ENCODE results near the gene IFT122.

Gene IFT122

DNA sequence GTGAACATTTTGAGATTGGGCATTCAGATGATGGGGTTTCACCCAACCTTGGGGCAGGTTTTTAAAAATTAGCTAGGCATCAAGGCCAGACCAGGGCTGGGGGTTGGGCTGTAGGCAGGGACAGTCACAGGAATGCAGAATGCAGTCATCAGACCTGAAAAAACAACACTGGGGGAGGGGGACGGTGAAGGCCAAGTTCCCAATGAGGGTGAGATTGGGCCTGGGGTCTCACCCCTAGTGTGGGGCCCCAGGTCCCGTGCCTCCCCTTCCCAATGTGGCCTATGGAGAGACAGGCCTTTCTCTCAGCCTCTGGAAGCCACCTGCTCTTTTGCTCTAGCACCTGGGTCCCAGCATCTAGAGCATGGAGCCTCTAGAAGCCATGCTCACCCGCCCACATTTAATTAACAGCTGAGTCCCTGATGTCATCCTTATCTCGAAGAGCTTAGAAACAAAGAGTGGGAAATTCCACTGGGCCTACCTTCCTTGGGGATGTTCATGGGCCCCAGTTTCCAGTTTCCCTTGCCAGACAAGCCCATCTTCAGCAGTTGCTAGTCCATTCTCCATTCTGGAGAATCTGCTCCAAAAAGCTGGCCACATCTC is 94.5 kb downstream of the IFT122 start:
- TF ChIP-seq, protein P1, sequence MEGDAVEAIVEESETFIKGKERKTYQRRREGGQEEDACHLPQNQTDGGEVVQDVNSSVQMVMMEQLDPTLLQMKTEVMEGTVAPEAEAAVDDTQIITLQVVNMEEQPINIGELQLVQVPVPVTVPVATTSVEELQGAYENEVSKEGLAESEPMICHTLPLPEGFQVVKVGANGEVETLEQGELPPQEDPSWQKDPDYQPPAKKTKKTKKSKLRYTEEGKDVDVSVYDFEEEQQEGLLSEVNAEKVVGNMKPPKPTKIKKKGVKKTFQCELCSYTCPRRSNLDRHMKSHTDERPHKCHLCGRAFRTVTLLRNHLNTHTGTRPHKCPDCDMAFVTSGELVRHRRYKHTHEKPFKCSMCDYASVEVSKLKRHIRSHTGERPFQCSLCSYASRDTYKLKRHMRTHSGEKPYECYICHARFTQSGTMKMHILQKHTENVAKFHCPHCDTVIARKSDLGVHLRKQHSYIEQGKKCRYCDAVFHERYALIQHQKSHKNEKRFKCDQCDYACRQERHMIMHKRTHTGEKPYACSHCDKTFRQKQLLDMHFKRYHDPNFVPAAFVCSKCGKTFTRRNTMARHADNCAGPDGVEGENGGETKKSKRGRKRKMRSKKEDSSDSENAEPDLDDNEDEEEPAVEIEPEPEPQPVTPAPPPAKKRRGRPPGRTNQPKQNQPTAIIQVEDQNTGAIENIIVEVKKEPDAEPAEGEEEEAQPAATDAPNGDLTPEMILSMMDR (IDR thresholded peaks at IDR 0.05; ENCODE audit: low read length, missing control alignments) = no peak
- H3K4me3 ChIP-seq (replicated peaks; ENCODE audit: low read depth, low read length) = no peak overlapping the region
- DNase-seq (ENCODE audit: low read depth) = no peak

DNA sequence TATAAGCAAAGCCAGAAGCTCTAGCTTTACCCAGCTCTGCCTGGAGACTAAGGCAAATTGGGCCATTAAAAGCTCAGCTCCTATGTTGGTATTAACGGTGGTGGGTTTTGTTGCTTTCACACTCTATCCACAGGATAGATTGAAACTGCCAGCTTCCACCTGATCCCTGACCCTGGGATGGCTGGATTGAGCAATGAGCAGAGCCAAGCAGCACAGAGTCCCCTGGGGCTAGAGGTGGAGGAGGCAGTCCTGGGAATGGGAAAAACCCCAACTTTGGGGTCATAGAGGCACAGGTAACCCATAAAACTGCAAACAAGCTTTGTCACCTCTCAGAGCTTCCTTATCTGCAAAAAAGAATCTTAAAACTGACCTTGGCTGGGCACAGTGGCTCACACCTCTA is 95.1 kb downstream of the IFT122 start:
- no peak overlapping the region for H3K4me3 ChIP-seq (replicated peaks; ENCODE audit: low read depth, low read length)
- DNase-seq (ENCODE audit: low read depth) = no peak

DNA sequence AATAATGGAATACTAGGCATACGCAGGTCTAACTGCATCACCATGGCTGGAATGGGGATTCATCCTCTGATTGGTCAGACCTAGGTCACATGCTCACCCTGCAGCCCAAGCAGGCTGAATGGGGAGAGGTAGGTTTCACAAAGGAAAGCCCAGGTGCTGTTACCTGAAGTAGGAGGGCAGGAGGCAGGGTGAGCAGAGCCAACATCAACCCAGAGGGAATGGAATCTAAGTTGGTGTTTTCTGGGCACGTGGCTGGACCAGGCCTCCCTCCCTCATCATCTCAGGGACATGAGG is 96.3 kb downstream of the IFT122 start:
- no peak for DNase-seq (ENCODE audit: low read depth)
- TF ChIP-seq, protein P1 (IDR thresholded peaks at IDR 0.05; ENCODE audit: low read length, missing control alignments) = no peak
- H3K4me3 ChIP-seq (replicated peaks; ENCODE audit: low read depth, low read length) = no peak overlapping the region

More for the DNA sequence above, 95.1 kb downstream of the IFT122 start:
- TF ChIP-seq, protein P1 (IDR thresholded peaks at IDR 0.05; ENCODE audit: low read length, missing control alignments) = no peak

DNA sequence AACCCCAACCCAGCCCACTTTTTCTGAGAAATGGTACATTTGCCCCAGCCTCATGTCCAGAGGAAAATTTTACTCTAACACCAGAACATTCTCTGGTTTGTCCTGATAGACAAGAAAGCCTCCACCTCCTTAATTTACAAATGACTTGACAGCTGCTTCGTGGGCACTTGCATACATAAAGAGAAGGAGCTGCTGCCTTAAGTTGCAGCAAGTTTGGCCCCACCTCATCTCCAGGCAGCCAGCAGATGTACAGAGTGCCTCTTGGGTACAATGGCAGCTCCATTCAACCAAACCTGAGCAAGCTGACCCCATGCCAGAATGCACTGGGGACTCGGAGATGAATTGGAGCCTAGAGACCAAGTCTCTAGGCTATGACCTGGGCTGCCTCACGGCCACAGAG is 96.8 kb downstream of the IFT122 start:
- no peak for DNase-seq (ENCODE audit: low read depth)
- no peak overlapping the region for H3K4me3 ChIP-seq (replicated peaks; ENCODE audit: low read depth, low read length)
- TF ChIP-seq, protein P1 (IDR thresholded peaks at IDR 0.05; ENCODE audit: low read length, missing control alignments) = no peak

DNA sequence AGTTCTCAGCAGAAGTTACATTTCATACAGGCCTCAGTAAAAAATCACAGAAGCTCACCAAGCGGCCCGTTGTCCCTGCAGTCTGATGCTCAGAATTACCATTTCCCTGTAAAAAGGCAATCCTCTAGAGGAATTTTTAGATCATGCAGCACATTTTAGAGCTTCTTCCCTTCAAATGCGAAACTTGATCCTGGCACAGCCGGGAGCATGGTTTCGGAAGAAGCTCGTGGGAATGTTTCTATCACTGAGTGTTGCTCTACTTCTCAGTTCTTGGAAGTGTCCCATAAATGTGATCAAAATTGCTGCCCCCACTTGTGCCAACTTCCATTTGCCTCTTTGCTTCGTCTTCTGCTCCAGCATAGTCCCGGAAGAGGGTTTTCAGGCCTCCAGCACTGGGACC is 99.2 kb downstream of the IFT122 start:
- TF ChIP-seq, protein P1 (IDR thresholded peaks at IDR 0.05; ENCODE audit: low read length, missing control alignments) = no peak
- DNase-seq (ENCODE audit: low read depth) = no peak
- no peak overlapping the region for H3K4me3 ChIP-seq (replicated peaks; ENCODE audit: low read depth, low read length)

DNA sequence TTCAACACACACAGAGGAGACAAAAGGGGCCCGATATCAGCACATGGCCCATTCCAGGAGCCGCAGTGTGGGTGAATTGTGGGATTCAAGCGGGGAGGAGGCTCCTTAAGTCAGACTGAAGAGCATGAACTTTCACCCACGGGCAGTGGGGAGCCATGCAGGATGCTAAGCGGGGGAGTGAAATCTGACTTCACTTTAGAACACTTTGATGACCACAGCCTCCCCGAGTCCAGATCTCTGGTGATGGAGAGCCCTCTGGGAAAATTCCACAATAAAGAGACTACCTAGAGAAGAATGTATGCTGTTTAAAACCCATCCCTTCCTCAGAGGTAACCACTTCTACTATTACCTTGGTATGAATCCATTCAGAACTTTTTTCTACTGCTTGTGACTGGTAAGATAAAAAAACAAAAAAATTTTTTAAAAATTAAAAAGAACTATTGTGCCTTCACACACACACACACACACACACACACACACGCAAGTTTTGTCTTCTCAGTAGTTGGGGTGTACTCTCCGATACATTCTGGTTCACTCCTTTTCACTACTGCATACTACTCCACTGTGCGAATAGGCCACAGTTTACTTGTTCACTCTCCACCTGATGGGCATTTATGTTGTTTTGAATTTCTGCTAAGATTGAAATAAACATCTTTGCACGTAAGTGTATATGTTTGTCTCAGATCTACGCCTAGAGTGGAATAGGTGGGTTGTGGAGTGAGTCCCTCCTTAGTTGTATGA is 100.9 kb downstream of the IFT122 start:
- DNase-seq (ENCODE audit: low read depth) = no peak
- TF ChIP-seq, protein P1 (IDR thresholded peaks at IDR 0.05; ENCODE audit: low read length, missing control alignments) = no peak
- no peak overlapping the region for H3K4me3 ChIP-seq (replicated peaks; ENCODE audit: low read depth, low read length)

DNA sequence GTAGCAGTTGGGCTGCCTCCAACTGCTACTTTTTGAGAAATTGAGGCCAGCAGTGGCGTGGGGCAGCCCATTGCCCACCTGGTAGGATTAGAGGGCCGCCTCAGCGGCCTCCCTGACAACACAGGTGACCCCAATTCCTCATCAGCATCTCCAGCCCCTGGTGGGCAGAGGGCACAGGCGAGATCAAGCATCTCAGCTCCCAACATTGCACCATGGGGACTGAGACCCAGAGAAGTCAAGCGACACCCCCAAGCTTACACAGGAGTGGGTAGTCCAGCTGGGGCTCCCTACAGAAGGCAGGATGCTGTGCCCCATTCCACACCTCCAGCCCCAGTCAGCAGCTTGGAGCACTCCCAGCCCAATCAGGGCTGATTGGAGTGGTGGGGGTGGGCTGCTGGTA is 102.7 kb downstream of the IFT122 start:
- DNase-seq (ENCODE audit: low read depth) = no peak
- TF ChIP-seq, protein P1 (IDR thresholded peaks at IDR 0.05; ENCODE audit: low read length, missing control alignments) = no peak
- no peak overlapping the region for H3K4me3 ChIP-seq (replicated peaks; ENCODE audit: low read depth, low read length)

Data from fibroblast of pulmonary artery (primary cell).